Calu3 (cell line): ENCODE data around the gene RHBG. TPM values are rescaled to one million over a fixed set of nuclear protein-coding genes. Genes with fewer than 3 reads are reported as not detected.

ENCODE experiments used
- BruUV-seq: library from RNA; stranded (reverse); fragments of 400-500 nt; replicated peaks from 2 replicates; lab custom pipeline; 2021; lab: Mats Ljungman, UMichigan
- CTCF ChIA-PET: fragments of 300-600 bp; sonication (Branson Sonifier 250); formaldehyde crosslinking; loops from one replicate; lab custom pipeline; 2022; ENCODE audit warnings: antibody characterized with exemption; lab: Charles Lee
- DNase-seq: peaks from one replicate; pipeline ENCODE4 v3.0.0; 2022
- H3K27ac Mint-ChIP-seq: one replicate; pipeline ENCODE4 v1.8.0; 2022; ENCODE audit warnings: mixed read lengths; ENCODE audit not compliant: unreplicated experiment
- H3K27me3 Mint-ChIP-seq: one replicate; pipeline ENCODE4 v1.8.0; 2022; ENCODE audit warnings: mixed read lengths; ENCODE audit not compliant: unreplicated experiment
- H3K36me3 Mint-ChIP-seq: one replicate; pipeline ENCODE4 v1.8.0; 2022; ENCODE audit warnings: mild to moderate bottlenecking, moderate library complexity, mixed read lengths; ENCODE audit not compliant: insufficient read depth, unreplicated experiment
- H3K4me1 Mint-ChIP-seq: one replicate; pipeline ENCODE4 v1.8.0; 2022; ENCODE audit warnings: mild to moderate bottlenecking, low read depth, mixed read lengths; ENCODE audit not compliant: unreplicated experiment
- H3K4me3 Mint-ChIP-seq: one replicate; pipeline ENCODE4 v1.8.0; 2022; ENCODE audit warnings: mild to moderate bottlenecking, low read depth, moderate library complexity, mixed read lengths; ENCODE audit not compliant: unreplicated experiment
- H3K9me3 Mint-ChIP-seq: one replicate; pipeline ENCODE4 v1.8.0; 2022; ENCODE audit warnings: low read depth, mixed read lengths; ENCODE audit not compliant: unreplicated experiment
- intact Hi-C: fragments of 100-400 bp; cut with micrococcal nuclease; formaldehyde crosslinking; loops from one replicate; pipeline ENCODE4 v1.10.0; 2022; ENCODE audit not compliant: unreplicated experiment
- total RNA-seq: library from RNA; stranded (reverse); gene quantifications from 2 replicates; pipeline ENCODE4 v1.2.3, GENCODE V29; 2022
- TF ChIP-seq, protein P1 (sequence below): fragments of 200-600 bp; IDR thresholded peaks from one replicate; pipeline ENCODE4 v1.8.0; 2022; ENCODE audit warnings: antibody characterized with exemption; ENCODE audit not compliant: unreplicated experiment

RHBG gene
- total RNA-seq, 1 experiment from 2014 or later: 0.26 TPM

DNA sequence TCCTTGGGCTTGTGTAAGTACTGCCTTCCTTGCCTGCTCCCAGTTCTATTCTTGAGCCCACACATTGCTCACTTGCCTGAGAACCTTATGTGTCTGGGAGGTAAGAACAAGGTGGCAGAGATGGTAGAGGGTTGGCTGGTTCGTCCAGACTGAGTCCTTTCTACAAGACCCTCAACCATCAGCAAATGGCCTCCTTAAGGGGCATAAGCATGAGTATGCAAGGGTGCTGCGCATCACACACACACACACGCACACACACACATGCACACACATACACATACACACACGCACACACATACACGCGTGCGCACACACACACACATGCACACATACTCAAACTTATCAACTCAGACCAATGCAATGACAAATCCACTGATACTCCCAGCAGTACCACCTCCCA is 56.9 kb downstream of the RHBG start:
- H3K4me1 Mint-ChIP-seq: peaks cover 18% of the 10 kb centered on the region
- CTCF ChIA-PET: interaction anchor here (1.4 to 1.7 kb wide), 2 partner anchors 20 to 40 kb away, joined by 4 read pairs; no protein-coding TSS in a partner anchor
- no peaks in the 10 kb centered on the region for H3K9me3 Mint-ChIP-seq
- intact Hi-C loops: no loop called here
- peaks cover 17% of the 10 kb centered on the region for H3K36me3 Mint-ChIP-seq
- no peak for DNase-seq
- TF ChIP-seq, protein P1, sequence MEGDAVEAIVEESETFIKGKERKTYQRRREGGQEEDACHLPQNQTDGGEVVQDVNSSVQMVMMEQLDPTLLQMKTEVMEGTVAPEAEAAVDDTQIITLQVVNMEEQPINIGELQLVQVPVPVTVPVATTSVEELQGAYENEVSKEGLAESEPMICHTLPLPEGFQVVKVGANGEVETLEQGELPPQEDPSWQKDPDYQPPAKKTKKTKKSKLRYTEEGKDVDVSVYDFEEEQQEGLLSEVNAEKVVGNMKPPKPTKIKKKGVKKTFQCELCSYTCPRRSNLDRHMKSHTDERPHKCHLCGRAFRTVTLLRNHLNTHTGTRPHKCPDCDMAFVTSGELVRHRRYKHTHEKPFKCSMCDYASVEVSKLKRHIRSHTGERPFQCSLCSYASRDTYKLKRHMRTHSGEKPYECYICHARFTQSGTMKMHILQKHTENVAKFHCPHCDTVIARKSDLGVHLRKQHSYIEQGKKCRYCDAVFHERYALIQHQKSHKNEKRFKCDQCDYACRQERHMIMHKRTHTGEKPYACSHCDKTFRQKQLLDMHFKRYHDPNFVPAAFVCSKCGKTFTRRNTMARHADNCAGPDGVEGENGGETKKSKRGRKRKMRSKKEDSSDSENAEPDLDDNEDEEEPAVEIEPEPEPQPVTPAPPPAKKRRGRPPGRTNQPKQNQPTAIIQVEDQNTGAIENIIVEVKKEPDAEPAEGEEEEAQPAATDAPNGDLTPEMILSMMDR: no peak
- no peak overlapping the region for H3K4me3 Mint-ChIP-seq
- H3K27me3 Mint-ChIP-seq: peaks cover 100% of the 10 kb centered on the region
- BruUV-seq: no TSS peak
- no peak overlapping the region for H3K27ac Mint-ChIP-seq

- Mint-ChIP-seq H3K36me3 (no peaks in the 10 kb centered on the region), H3K27me3 (peaks cover 100% of the 10 kb centered on the region), H3K9me3 (no peaks in the 10 kb centered on the region), H3K4me1 (no peaks in the 10 kb centered on the region), H3K4me3 (no peak overlapping the region), H3K27ac (no peak overlapping the region)
- TF ChIP-seq, protein P1: no peak
- intact Hi-C loops: no loop called here
- CTCF ChIA-PET: interaction anchor here (0.5 kb wide), 1 partner anchor 42 kb away, joined by 3 read pairs; no protein-coding TSS in a partner anchor
- BruUV-seq: no TSS peak
- no peak for DNase-seq
Observed at GRCh38 chr1:156427957-156428356, 58.9 kb downstream of the RHBG start.

- intact Hi-C loops: no loop called here
- Mint-ChIP-seq H3K27ac (no peak overlapping the region), H3K4me1 (no peaks in the 10 kb centered on the region), H3K36me3 (no peaks in the 10 kb centered on the region), H3K27me3 (peaks cover 100% of the 10 kb centered on the region), H3K9me3 (no peaks in the 10 kb centered on the region), H3K4me3 (no peak overlapping the region)
- CTCF ChIA-PET: interaction anchor here (1.2 kb wide), 1 partner anchor 43 kb away, joined by 3 read pairs; no protein-coding TSS in a partner anchor
- TF ChIP-seq, protein P1: no peak
- no peak for DNase-seq
- no TSS peak for BruUV-seq
Observed at GRCh38 chr1:156428746-156429288, 59.8 kb downstream of the RHBG start.

- no peaks in the 10 kb centered on the region for H3K9me3 Mint-ChIP-seq
- H3K36me3 Mint-ChIP-seq: no peaks in the 10 kb centered on the region
- no peak overlapping the region for H3K27ac Mint-ChIP-seq
- H3K27me3 Mint-ChIP-seq: peaks cover 100% of the 10 kb centered on the region
- no peak for DNase-seq
- CTCF ChIA-PET: interaction anchor here (0.6 to 1.2 kb wide), 2 partner anchors 44 to 293 kb away, joined by 3 to 6 read pairs; no protein-coding TSS in a partner anchor
- H3K4me3 Mint-ChIP-seq: no peak overlapping the region
- intact Hi-C loops: no loop called here
- TF ChIP-seq, protein P1: no peak
- no peaks in the 10 kb centered on the region for H3K4me1 Mint-ChIP-seq
- BruUV-seq: no TSS peak
Observed at GRCh38 chr1:156429313-156430060, 60.5 kb downstream of the RHBG start.
